Renal pelvis (tissue), 12 donors: Measurements from ENCODE around the gene RFC2. TPM values are rescaled to one million over a fixed set of nuclear protein-coding genes. Genes with fewer than 3 reads are reported as not detected.

Experiments used
- DNase-seq: peaks from one replicate; pipeline ENCODE4 v3.0.0-alpha.2; 2013
- long read RNA-seq, 16 experiments: transcript quantifications; one replicate each; lab custom pipeline, GENCODE V29; 2026
- polyA plus RNA-seq, 3 donors: library from polyadenylated mRNA; unstranded; fragments of 120-200 nt; gene quantifications; one replicate each; pipeline ENCODE4 v1.2.1, GENCODE V29; 2013; ENCODE audit not compliant: insufficient read length in 3 of 3

The RFC2 gene
- 10 to 100 TPM; 34.8 to 37.8 (median 36.6) TPM for polyA plus RNA-seq
- long read RNA-seq, donor 1, transcript RFC2-201 (11 exons, 1,695 nt) = major isoform, 10 of 10 reads
- long read RNA-seq, donor 1, partial matches to known transcripts = 0 of 10 reads
- long read RNA-seq, donor 1, other reads (novel, unspliced or antisense) = 0 of 10 reads
- long read RNA-seq, donor 2, transcript RFC2-201 (11 exons, 1,695 nt) = major isoform, 11 of 12 reads
- long read RNA-seq, donor 2, partial matches to known transcripts = 0 of 12 reads
- long read RNA-seq, donor 2, other reads (novel, unspliced or antisense) = 0 of 12 reads
- long read RNA-seq, donor 3, transcript RFC2-201 (11 exons, 1,695 nt) = major isoform, 6 of 6 reads
- long read RNA-seq, donor 3, partial matches to known transcripts = 0 of 6 reads
- long read RNA-seq, donor 3, other reads (novel, unspliced or antisense) = 0 of 6 reads
- long read RNA-seq, donor 4, transcript RFC2-201 (11 exons, 1,695 nt) = major isoform, 16 of 16 reads
- long read RNA-seq, donor 4, partial matches to known transcripts = 0 of 16 reads
- long read RNA-seq, donor 4, other reads (novel, unspliced or antisense) = 0 of 16 reads
- long read RNA-seq, donor 5, transcript RFC2-201 (11 exons, 1,695 nt) = major isoform, 10 of 23 reads
- long read RNA-seq, donor 5, partial matches to known transcripts = 13 of 23 reads
- long read RNA-seq, donor 5, other reads (novel, unspliced or antisense) = 0 of 23 reads
- long read RNA-seq, donor 6, transcript RFC2-201 (11 exons, 1,695 nt) = major isoform, 14 of 15 reads
- long read RNA-seq, donor 6, partial matches to known transcripts = 0 of 15 reads
- long read RNA-seq, donor 6, other reads (novel, unspliced or antisense) = 0 of 15 reads
- long read RNA-seq, donor 7, transcript RFC2-201 (11 exons, 1,695 nt) = major isoform, 8 of 9 reads
- long read RNA-seq, donor 7, partial matches to known transcripts = 0 of 9 reads
- long read RNA-seq, donor 7, other reads (novel, unspliced or antisense) = 0 of 9 reads
- long read RNA-seq, donor 8, partial matches to known transcripts = 0 of 3 reads
- long read RNA-seq, donor 8, other reads (novel, unspliced or antisense) = 0 of 3 reads
- long read RNA-seq, donor 9, transcript RFC2-201 (11 exons, 1,695 nt) = major isoform, 16 of 23 reads
- long read RNA-seq, donor 9, partial matches to known transcripts = 5 of 23 reads
- long read RNA-seq, donor 9, other reads (novel, unspliced or antisense) = 0 of 23 reads
- long read RNA-seq, donor 10, transcript RFC2-201 (11 exons, 1,695 nt) = major isoform, 9 of 14 reads
- long read RNA-seq, donor 10, partial matches to known transcripts = 5 of 14 reads
- long read RNA-seq, donor 10, other reads (novel, unspliced or antisense) = 0 of 14 reads
- long read RNA-seq, donor 11, transcript RFC2-201 (11 exons, 1,695 nt) = major isoform, 6 of 6 reads
- long read RNA-seq, donor 11, partial matches to known transcripts = 0 of 6 reads
- long read RNA-seq, donor 11, other reads (novel, unspliced or antisense) = 0 of 6 reads
- long read RNA-seq, donor 12, transcript RFC2-201 (11 exons, 1,695 nt) = major isoform, 19 of 21 reads
- long read RNA-seq, donor 12, partial matches to known transcripts = 0 of 21 reads
- long read RNA-seq, donor 12, other reads (novel, unspliced or antisense) = 0 of 21 reads
- long read RNA-seq, donor 13, transcript RFC2-201 (11 exons, 1,695 nt) = major isoform, 5 of 6 reads
- long read RNA-seq, donor 13, partial matches to known transcripts = 0 of 6 reads
- long read RNA-seq, donor 13, other reads (novel, unspliced or antisense) = 0 of 6 reads
- long read RNA-seq, donor 14, transcript RFC2-201 (11 exons, 1,695 nt) = major isoform, 13 of 22 reads
- long read RNA-seq, donor 14, partial matches to known transcripts = 8 of 22 reads
- long read RNA-seq, donor 14, other reads (novel, unspliced or antisense) = 0 of 22 reads
- long read RNA-seq, donor 15, transcript RFC2-201 (11 exons, 1,695 nt) = major isoform, 16 of 16 reads
- long read RNA-seq, donor 15, partial matches to known transcripts = 0 of 16 reads
- long read RNA-seq, donor 15, other reads (novel, unspliced or antisense) = 0 of 16 reads
- long read RNA-seq, donor 16, transcript RFC2-201 (11 exons, 1,695 nt) = major isoform, 6 of 7 reads
- long read RNA-seq, donor 16, partial matches to known transcripts = 0 of 7 reads
- long read RNA-seq, donor 16, other reads (novel, unspliced or antisense) = 0 of 7 reads

DNA sequence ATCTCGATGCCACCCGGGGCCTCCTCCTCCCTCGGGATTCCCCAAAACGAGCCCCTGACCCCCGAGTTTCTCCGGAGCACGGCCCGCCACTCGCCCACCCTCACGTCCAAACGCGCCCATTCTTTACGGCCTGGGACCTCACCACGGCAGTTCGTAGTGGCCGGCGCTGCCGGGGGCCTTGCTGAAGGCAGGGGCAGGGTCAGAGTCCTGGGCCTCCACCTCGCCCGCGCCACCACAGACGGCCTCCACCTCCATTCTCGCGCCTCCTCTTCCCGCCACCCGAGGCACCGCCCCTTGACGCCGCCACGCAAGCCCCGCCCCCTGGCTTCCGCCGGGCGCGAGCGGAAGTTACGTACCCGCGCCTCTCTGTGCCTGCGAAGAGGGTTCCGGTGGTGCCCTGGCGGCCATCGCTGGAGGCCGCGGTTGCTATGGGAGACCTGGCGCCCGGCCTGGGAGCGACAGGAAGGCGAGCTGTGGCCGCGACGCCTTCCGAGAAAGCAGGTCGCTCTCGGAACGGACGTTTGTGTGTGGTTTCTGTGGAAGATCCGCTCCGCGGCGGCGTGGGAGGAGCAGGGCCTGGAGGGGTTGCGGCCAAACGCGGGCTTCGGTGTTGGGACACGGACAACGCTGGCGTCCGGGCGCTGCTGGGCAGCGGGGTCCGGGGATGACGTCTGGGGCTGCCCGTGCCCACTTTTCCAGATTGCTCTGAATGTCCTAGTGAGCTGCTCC, at the start of gene RFC2:
Gene RFC2 (minus strand): TSS at position 271 of the 729 bp plus-strand sequence. CDS start 16 bp downstream, at position 255.
- DNase-seq = peak; percentile 96

DNA sequence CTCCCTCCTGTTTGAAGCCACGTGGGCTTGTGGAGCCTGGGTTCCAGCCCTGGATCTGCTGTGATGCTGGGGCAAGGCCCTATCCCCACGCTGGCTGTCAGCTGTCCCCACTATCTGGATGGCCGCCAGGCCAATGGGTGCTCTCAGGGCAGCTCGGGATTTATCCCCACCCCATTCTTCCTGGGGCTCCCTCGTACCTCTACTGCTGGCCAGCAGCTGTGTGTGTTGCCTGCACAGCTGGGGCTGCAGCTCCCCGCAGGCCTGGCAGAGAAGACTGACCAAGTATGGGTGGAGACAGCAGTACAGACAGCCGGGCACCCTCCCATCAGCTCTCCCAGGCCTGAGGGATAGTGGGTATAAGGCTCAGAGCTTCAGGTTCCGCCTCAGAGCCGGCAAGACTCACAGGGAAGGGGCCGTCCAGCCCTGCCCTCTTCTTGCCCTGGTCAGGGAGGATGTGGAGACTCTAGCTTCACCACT, 48.6 kb upstream of the RFC2 start:
- DNase-seq = no peak

DNA sequence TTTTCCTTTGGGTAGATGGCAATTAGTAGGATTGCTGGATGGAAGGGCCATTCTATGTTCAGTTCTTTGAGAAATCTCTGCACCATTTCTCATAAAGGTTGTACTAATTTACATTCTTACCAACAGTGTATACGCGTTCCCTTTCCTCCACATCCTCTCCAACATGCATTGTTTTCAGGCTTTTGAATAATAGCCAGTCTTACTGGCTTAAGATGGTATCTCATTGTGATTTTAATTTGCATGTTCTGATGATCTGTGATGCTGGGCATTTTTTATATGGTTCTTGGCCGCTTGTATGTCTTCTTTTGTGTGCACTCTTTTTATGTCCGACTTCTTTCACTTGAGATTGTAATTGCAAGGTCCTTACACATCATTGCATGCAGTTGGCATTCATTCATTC, 46.7 kb upstream of the RFC2 start:
- DNase-seq = no peak

DNA sequence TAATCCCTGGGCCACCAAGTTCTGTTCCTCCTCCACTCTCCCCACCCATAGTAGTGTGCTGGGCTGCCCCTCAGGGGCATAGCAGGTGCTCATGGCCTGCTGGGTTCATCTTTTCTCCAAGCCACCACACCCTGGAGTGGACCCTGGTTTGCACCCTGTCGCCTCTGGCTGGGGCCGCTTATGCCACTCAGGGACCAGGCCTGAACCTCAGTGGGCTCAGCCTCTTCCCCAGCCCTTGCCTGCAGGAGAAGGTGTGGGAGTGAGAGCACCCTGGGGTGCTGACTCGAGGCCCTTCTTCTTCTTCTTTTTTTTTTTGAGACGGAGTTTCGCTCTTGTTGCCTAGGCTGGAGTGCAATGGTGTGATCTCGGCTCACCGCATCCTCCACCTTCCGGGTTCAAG, 45.2 kb upstream of the RFC2 start:
- DNase-seq = no peak

DNA sequence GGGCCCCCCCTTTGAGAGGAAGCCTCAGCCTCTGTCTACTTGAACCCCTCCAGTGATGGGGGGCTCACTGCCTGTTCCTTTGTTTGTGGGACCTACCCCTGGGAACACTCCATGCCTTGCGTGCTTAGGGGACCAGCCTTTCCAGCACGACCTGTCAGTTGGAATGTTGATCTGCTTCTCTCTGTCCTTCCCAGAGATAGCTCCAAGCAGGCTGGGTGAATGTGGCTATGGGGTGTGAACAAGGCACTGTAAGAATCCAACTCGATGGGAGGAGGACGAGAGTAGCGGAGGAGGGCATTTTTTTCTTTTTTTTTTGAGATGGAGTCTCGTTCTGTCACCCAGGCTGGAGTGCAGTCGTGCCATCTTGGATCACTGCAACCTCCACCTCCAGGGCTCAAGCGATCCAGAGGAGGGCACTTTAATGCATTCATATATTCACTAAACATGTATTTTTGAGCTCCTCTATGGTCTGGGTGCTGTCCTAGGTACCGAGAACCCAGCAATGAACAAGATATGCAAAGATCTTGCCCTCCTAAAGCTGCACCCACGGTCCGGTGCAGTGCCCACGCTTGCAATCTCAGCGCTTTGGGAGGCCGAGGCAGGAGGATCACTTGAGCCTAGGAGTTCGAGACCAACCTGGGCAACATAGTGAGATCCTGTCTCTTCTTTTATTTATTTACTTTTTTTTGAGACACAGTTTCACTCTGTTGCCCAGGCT, 43.5 kb upstream of the RFC2 start:
- DNase-seq = no peak

DNA sequence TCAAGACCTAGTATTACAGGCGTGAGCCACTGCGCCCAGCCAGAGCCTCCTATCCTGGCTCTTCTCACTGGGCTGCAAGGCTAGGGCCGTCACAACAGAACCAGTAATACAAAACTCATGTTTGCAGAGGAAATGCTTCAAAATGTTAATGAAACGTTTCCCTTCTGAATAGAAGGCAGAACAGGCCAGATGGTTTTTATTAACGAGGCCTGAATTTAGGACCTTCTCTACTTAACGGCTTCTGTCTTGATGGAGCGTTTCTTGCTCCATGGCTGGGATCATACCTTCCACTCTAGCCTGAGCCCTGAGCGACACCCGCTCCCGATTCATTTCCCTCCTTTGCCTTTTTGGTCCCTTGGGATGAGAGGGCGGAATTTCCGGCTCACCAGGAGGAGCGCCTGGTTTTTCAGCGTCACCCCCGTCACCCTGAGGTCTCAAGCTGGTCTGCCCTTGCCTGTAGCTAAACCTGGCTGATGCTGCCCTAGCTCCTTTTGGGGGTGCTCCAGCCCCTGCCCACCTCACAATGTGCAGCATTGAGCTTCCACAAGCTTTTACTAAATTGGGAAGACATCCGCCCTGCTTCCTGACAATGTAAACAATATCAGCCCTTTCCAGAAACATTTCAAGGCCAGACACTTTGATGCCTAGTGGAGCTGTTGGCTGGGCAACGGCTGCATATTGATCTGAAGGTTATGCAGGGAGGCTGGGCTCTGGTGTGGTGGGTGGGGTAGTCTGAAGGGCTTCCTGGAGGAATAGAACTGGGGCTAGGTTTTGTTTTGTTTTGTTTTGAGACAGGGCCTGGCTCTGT, 40.2 kb upstream of the RFC2 start:
- DNase-seq = no peak

DNA sequence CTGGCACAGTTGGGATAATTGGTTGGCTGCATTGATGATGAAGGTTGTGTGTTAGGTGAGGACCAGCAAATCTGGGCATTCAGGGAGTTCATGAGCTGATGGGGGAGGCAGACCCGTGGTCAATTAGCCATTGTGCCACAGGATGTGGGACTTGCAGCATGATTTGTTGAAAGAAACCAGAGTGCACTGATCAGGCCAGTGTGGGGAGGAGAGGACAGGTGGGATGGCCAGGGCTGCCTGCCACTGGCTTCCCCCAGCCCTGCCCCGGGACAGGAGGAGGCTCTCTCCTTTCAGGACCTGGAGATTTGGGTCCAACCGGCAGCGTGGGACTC, 39.3 kb upstream of the RFC2 start:
- no peak for DNase-seq

DNA sequence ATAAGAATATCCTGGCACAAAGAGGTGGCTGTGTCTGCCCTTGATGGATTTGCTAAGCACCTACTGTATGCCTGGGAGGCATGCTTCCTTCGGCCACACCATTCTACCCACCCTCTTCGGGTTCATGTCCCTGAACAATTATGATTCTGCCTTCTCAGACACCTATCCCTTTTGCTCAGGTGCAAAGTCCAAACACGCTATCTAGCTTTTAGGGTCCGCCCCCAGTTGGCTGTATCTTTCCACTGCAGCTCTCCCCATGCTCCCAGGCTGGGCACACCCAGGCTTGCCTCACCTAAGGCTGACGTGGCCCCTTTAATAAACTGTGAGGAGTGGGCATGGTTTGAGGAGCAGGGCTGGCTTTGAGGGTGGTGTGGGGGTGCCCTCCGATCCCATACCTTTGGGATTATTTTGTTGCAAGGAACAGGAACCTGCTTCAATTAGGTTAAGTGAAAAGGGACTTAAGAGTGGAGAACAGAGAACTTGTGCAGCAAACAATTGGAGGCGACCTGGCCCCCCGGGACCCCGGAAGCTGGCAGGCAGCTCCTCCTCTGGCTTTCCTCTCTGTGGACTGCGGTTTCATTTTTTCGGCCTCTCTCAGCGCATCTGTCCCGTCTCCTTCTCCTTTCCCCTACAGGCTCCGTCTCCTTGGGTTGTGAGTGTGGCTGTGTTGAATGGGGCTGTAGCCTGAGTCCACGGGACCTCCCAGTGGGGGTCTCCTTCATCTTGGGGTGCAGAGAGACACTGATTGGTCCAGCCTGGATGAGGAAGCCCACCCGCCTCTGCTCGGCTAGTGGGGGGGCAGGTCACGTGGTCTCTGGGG, 38.8 kb upstream of the RFC2 start:
- DNase-seq = no peak

DNA sequence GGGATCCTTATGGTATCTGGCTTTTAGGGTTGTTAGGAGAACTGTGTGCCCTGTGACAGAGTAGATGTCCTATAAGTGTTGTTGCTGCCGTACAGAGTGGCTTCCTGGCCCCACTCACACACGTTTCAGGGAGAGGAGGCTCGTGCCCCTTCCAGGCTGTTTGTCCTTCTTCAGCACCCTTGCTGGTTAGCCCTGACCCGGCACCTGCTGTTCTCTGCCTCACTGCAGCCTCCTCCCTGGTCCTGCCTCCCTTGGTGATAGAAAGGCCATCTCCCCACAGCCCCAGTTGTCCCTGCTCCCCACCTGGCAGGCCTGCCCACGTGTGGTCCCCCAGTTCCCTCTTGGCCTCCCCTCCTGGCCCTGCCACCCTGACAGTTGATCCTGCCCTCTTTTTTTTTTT, 37.3 kb upstream of the RFC2 start:
- no peak for DNase-seq

DNA sequence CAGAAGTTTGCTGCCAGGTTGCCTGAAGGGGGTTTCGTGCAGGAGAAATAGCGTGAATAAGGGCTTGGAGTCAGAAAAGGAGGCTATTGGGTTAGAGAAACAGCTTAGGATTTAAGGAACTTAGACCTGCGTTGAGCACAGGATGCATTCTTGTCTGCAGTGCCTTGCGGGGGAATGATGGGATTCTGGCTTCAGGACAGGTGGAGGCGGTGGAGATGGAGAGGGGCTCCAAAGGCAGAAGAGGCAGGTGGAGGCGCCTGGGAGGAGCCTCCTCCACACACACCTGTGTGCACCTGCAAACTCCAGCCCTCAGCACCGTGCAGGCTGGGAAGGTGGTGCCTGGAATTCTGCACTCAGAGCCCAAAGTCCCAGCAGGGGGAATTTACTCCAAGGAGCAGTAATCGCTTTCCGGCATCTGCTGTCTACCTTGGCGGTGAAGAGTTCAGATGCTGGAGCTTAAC, 36.8 kb upstream of the RFC2 start:
- no peak for DNase-seq

DNA sequence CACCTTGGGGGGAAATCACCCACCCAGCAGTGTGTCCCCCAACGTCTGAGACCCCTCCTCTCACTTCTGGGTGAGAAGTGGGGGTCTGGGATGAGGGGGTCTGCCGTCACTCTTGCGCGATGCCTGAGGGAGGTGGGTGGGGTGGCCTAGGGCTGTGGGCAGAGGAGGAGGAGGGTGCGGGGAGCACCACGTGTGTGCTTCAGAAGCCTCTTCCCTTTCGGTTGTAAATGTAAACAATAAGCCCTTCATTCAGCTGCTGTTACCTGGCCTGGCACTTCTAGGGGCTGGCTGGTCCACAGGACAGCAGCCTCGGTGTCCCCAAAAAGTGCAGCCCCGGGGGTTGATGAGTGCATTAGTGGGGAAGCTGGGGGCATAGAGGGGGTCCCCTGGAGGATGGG, 36.4 kb upstream of the RFC2 start:
- no peak for DNase-seq

DNA sequence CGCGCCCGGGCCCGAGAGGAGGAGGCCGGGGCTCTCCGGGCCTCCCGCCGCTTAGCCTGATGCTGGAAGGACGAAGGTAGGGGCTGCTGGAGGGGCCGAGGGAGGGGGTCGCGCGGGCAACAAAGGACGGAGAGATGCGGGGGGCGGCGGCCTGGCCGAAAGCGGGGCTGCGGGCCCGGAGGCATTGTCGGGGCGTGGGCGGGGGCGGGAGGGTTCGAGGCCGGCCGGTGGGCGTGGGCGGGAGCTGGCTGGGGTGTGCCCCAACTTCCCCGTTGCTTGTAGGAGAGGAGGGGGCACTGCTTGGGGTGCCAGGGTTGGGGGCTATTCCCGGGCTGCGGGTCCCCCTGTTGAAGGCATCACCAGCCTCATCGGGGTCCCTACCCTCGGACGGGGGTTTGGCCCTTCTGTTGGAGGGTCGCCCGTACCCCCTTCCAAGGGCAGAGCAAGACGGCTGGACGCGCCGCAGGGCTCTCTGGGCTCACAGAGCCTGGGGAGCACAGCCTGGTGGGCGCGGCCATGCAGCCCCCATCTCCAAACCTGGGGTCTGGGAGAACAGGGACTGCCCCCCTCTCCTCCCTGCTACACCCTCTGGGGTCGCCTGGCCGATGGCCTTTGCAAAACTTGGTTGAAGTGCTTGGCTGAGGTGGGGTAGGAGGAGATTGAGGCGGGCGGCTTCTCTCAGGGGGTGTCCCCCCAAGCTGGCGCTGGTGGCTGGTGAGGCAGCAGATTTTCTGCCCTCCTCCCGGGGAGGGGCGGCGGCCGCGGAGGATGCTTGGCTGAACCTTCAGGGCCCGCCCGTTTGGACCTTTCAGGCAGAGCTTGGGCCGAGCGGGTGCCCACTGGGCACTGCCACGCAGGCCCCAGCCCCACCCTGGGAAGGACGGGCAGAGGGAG, 35.7 kb upstream of the RFC2 start:
- no peak for DNase-seq

DNA sequence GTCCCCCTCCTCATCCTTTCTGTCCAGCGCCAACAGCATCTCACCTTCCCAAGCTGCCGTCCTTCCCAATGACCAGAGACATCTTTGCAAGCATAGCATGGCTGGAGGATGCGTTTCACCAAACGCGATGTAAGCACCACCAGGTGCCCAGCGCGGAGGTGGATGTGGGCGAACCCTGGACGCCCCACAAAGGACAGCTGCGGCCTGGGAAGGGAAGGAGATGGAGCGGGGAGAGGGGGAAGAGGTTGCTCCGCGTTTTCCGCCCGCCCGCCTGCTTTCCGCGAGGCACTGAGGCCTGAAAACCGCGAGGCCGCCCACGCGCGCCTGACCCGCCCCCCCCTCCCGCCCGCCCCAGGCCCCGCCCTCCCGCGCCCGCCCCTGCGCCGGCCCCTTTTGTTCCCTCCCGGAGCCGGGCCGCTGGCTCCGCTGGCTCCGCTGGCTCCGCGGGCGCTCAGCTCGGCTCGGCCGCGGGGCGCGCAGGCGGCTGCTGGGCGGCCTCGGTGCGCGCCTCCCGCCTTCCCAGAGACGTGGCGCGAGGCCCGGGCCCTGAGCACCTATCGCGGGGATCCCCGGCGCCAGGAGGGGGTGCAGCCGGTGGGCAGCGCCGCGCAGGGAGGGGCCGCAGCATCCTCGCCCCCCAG, 34.9 kb upstream of the RFC2 start, which contains the start of gene CLIP2:
Gene CLIP2 (plus strand): TSS at position 390 of the 641 bp plus-strand sequence. CDS start 28,140 bp downstream, outside the sequence.
- peak; percentile 74 for DNase-seq

DNA sequence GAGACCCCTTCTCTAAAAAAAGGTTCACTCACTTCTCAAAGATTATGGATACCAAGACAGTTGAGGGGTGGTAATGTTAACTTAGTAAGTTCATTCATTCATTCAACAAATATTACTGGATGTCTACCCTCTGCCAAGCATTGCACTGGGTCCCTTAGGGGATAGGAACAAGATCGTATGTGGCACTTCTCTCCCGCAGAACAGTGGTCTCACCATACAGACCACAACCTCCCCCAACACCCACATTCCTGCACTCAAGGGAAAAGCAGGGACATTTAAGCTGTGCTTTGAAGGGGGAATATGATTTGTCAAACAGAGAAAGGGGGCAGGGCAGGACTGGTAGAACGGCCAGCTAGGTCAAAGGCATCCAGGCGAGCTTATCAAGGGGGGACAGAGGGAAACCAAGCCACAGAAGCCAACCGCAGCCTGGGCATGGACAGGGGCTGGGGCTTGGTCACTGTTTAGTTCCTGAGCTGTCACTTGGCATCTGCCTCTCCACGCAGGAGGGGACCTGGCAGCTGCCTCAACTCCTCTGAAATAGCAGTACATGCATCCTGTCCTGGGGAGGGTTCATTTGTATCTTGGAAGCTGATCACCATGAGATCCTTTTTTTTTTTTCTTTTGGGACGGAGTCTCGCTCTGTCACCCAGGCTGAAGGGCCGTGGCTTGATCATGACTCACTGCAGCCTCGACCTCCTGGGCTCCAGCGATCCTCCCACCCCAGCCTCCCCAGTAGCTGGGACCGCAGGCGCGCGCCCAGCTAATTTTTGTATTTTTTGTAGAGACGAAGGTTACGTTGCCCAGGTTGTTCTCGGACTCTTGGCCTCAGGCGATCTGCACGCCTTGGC, 34.1 kb upstream of the RFC2 start:
- DNase-seq = no peak
